Breast epithelium (tissue), 3 donors: Measurements from ENCODE around the gene LRRC4C.

Source experiments
- CTCF ChIP-seq, 3 donors: fragments of 450-650 bp; IDR thresholded peaks; one replicate each; pipeline ENCODE4 v1.5.1; 2016 to 2017; ENCODE audit warnings: antibody characterized with exemption in 3 of 3, mild to moderate bottlenecking in 3 of 3, moderate library complexity in 3 of 3
- POLR2AphosphoS5 ChIP-seq, 3 donors: sonication (generic); formaldehyde crosslinking; IDR thresholded peaks; one replicate each; pipeline ENCODE4 v1.6.1; 2017; ENCODE audit warnings: antibody characterized with exemption in 3 of 3

GRCh38 chr11:41005986-41006385 lies 453.5 kb downstream of the LRRC4C start:
- TF ChIP-seq CTCF (IDR thresholded peaks at IDR 0.05) (no peak), POLR2AphosphoS5 (IDR thresholded peaks at IDR 0.05) (no peak)
